SK-N-MC (cell line): ENCODE data around the gene FUT6.

Experiments used
- EZH2 ChIP-seq: fragments of 200-600 bp; sonication (generic); IDR thresholded peaks from one replicate; pipeline ENCODE4 v1.6.1; 2017; ENCODE audit warnings: antibody characterized with exemption
- POLR2AphosphoS5 ChIP-seq: IDR thresholded peaks from 2 replicates; pipeline ENCODE4 v1.6.1; 2012; ENCODE audit warnings: mild to moderate bottlenecking, low read depth, low read length, borderline replicate concordance

DNA sequence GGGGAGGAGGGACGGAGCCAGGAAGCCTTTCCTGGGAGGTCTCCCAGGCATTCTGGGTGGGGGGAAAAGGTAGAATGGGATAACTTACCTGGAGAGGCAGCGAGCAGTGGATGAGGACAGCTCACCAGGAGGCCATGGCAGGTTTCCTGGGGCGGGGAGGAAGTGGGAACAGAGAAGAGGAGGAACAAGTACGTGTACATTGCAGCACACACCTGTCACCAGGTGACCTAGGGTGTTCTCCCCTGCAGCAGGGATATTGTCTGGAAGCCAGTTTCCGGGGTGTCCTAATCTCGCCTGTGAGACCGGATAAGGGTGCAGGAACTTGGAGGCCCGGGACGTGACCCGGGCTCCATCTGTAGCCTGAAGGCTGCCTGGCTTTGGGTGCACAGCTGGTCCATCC is 11.8 kb upstream of the FUT6 start, which contains the start of gene FUT3:
- no peak for TF ChIP-seq EZH2
- no peak for TF ChIP-seq POLR2AphosphoS5
